Bronchial epithelial cell (primary cell): Measurements from ENCODE around the gene DDX28. TPM values are rescaled to one million over a fixed set of nuclear protein-coding genes. Genes with fewer than 3 reads are reported as not detected.

Experiments used
- DNase-seq: peaks from one replicate; pipeline ENCODE4 v3.0.0-alpha.2; 2010; ENCODE audit warnings: low read depth
- FAIRE-seq: peaks from 2 replicates; lab custom pipeline; 2011; peaks lifted over from hg19 to GRCh38; lab: Jason Lieb, UNC
- H3K27me3 ChIP-seq: 2 replicates; pipeline ENCODE4 v1.5.1; 2011; ENCODE audit warnings: low read length; ENCODE audit not compliant: control insufficient read depth, insufficient read depth
- H3K36me3 ChIP-seq: 2 replicates; pipeline ENCODE4 v1.5.1; 2011; ENCODE audit warnings: low read length; ENCODE audit not compliant: control insufficient read depth, insufficient read depth
- H3K4me3 ChIP-seq: 2 replicates; pipeline ENCODE4 v1.5.1; 2011; ENCODE audit warnings: mild to moderate bottlenecking, low read depth, low read length, control low read depth
- CTCF ChIP-seq: IDR thresholded peaks from 2 replicates; pipeline ENCODE4 v1.5.1; 2011; ENCODE audit warnings: mild to moderate bottlenecking, moderate library complexity, low read length, control low read depth, inconsistent platforms; ENCODE audit not compliant: insufficient read depth, severe bottlenecking
- total RNA-seq: library from RNA; depleted of rRNA; stranded (reverse); fragments of >200 nt; gene quantifications from 2 replicates; pipeline ENCODE4 v1.2.1, GENCODE V29; 2014

Gene DDX28
- total RNA-seq, 1 donor from 2014 or later: 16.3 TPM

DNA sequence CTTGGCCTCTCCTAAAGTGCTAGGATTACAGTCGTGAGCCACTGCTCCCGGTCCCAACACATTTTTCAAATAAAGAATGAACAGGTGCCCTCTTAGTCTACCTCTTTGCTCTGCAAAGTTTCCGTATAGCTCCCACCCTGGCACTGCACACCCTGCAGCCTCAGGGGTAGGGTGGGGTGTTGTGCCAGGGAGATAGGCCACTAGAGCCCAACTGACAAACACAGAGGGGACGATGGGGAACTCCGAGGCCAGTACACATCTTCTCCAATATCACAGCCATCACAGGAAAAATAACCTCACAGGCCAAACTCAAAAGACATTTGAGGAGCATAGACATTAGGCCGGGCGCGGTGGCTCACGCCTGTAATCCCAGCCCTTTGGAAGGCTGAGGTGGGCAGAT, 51.9 kb downstream of the DDX28 start:
- no peak for TF ChIP-seq CTCF
- H3K27me3 ChIP-seq: peaks cover 2% of the 10 kb centered on the region
- no peak overlapping the region for H3K4me3 ChIP-seq
- no peaks in the 10 kb centered on the region for H3K36me3 ChIP-seq
- no peak for DNase-seq
- no peak for FAIRE-seq

Other genes starting within 250 kb of the DDX28 start
- gene RANBP10, start 216.7 kb downstream of the DDX28 start, total RNA-seq: 2.6 and 3.3 TPM in 2 replicates
- gene TSNAXIP1, start 216.3 kb downstream of the DDX28 start, total RNA-seq: under 0.01 and 0.13 TPM in 2 replicates
- gene THAP11, start 180.9 kb downstream of the DDX28 start, total RNA-seq: 22.1 and 34.2 TPM in 2 replicates
- gene NUTF2, start 176.3 kb downstream of the DDX28 start, total RNA-seq: 42.6 and 98.6 TPM in 2 replicates
- 10.3 and 10.9 TPM in 2 replicates for gene CENPT, start 175.5 kb downstream of the DDX28 start, total RNA-seq
- 26.9 and 35.6 TPM in 2 replicates for gene EDC4, start 150.2 kb downstream of the DDX28 start, total RNA-seq
- not detected in 2 replicates for gene NRN1L, start 138.3 kb downstream of the DDX28 start, total RNA-seq
- 13.2 and 15.5 TPM in 2 replicates for gene PSKH1, start 130.0 kb downstream of the DDX28 start, total RNA-seq
- gene CTRL, start 91.4 kb downstream of the DDX28 start, total RNA-seq: 0.26 TPM in 2 replicates
- gene PSMB10, start 86.4 kb downstream of the DDX28 start, total RNA-seq: 16.3 and 23.7 TPM in 2 replicates
- 1.6 and 1.7 TPM in 2 replicates for gene LCAT, start 79.1 kb downstream of the DDX28 start, total RNA-seq
- 20.5 and 35.2 TPM in 2 replicates for gene SLC12A4, start 54.6 kb downstream of the DDX28 start, total RNA-seq
- gene DPEP3, start 42.7 kb downstream of the DDX28 start, total RNA-seq: not detected in 2 replicates
- not detected in 2 replicates for gene DPEP2, start 23.7 kb downstream of the DDX28 start, total RNA-seq
- not detected in 2 replicates for gene DPEP2NB, start 7.3 kb downstream of the DDX28 start, total RNA-seq
- 23.7 and 24.1 TPM in 2 replicates for gene DUS2, start 52 bp upstream of the DDX28 start, total RNA-seq
- gene NFATC3, start 62.1 kb upstream of the DDX28 start, total RNA-seq: 5.6 and 5.8 TPM in 2 replicates
- 49.0 and 95.2 TPM in 2 replicates for gene ESRP2, start 212.9 kb upstream of the DDX28 start, total RNA-seq
- gene PLA2G15, start 222.1 kb upstream of the DDX28 start, total RNA-seq: 8.2 and 9.2 TPM in 2 replicates
- 9.1 and 19.7 TPM in 2 replicates for gene SLC7A6, start 241.3 kb upstream of the DDX28 start, total RNA-seq